Adrenal gland (tissue), 5 donors: ENCODE measurements around the gene WASHC2C.
"Not testable (repeated sequence)": the region's sequence is repeated elsewhere in the genome, so short reads cannot be mapped to it uniquely, and the experiment has no call there.

Experiments used
- POLR2A ChIP-seq, 2 donors: fragments of 450-650 bp; IDR thresholded peaks; one replicate each; pipeline ENCODE4 v1.6.1; 2017; ENCODE audit warnings: antibody characterized with exemption in 2 of 2, mild to moderate bottlenecking in 2 of 2, moderate library complexity in 1 of 2
- TF ChIP-seq, protein P1 (sequence below), 6 experiments: fragments of 450-650 bp in 4 of 6; fragments of 200-600 bp in 2 of 6; sonication (generic) in 1 of 6; IDR thresholded peaks; 1 replicate in 5 of 6; 2 replicates in 1 of 6; pipeline versions ENCODE4 v1.5.1 to v1.8.0; 2016 to 2021; ENCODE audit warnings: antibody characterized with exemption in 6 of 6, mild to moderate bottlenecking in 2 of 6, moderate library complexity in 1 of 6
- donor health status: DM: no; HTN: no; CAD: no.

DNA sequence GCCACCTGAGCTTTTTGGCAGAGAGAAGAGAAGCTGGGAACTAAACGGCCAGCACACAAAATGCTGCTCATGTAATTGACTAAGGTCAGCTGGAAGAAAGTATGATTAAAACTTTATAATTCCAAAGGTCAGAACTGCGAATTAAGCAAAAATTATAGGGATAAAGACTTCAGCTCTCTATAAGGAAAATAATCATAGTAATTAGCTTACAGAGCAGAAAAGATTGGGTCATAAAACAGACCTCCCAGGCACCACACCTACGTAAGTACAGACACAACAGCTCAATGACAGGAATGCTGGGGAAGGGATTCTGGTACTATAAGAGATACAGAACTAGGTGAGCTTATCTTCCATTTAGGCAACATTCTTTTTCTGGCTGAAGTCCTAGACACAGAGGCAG lies 10.0 kb upstream of the WASHC2C start:
- not testable (repeated sequence) for TF ChIP-seq POLR2A (IDR thresholded peaks at IDR 0.05)
- TF ChIP-seq, protein P1, sequence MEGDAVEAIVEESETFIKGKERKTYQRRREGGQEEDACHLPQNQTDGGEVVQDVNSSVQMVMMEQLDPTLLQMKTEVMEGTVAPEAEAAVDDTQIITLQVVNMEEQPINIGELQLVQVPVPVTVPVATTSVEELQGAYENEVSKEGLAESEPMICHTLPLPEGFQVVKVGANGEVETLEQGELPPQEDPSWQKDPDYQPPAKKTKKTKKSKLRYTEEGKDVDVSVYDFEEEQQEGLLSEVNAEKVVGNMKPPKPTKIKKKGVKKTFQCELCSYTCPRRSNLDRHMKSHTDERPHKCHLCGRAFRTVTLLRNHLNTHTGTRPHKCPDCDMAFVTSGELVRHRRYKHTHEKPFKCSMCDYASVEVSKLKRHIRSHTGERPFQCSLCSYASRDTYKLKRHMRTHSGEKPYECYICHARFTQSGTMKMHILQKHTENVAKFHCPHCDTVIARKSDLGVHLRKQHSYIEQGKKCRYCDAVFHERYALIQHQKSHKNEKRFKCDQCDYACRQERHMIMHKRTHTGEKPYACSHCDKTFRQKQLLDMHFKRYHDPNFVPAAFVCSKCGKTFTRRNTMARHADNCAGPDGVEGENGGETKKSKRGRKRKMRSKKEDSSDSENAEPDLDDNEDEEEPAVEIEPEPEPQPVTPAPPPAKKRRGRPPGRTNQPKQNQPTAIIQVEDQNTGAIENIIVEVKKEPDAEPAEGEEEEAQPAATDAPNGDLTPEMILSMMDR (IDR thresholded peaks at IDR 0.05), result not testable (repeated sequence)
